Activated CD4-positive, alpha-beta memory T cell treated with anti-CD3 and anti-CD28 coated beads for 36 hours (primary cell): ENCODE results near the gene CSF2. TPM values are rescaled to one million over a fixed set of nuclear protein-coding genes. Genes with fewer than 3 reads are reported as not detected.
A peak's percentile ranks its signal among the peaks of the same experiment; 100 is the strongest.

Source experiments
- CTCF ChIA-PET: fragments of 350-600 bp; sonication (Branson Sonifier 250); formaldehyde crosslinking; loops from one replicate; lab custom pipeline; 2021; ENCODE audit warnings: antibody characterized with exemption, inconsistent platforms; lab: Charles Lee
- POLR2A ChIA-PET: fragments of 350-600 bp; sonication (Branson Sonifier 250); formaldehyde crosslinking; loops from one replicate; lab custom pipeline; 2021; ENCODE audit warnings: antibody characterized with exemption; lab: Charles Lee
- DNase-seq: peaks from one replicate; pipeline ENCODE4 v3.0.0-alpha.2; 2020
- H3K27ac Mint-ChIP-seq: one replicate; pipeline ENCODE4 v1.8.0; 2021; ENCODE audit warnings: mixed read lengths
- H3K27me3 Mint-ChIP-seq: one replicate; pipeline ENCODE4 v1.8.0; 2021; ENCODE audit warnings: mixed read lengths
- H3K36me3 Mint-ChIP-seq: one replicate; pipeline ENCODE4 v1.8.0; 2021; ENCODE audit warnings: mixed read lengths
- H3K4me1 Mint-ChIP-seq: one replicate; pipeline ENCODE4 v1.8.0; 2021; ENCODE audit warnings: low read depth, mixed read lengths
- H3K4me3 Mint-ChIP-seq: one replicate; pipeline ENCODE4 v1.8.0; 2021; ENCODE audit warnings: mild to moderate bottlenecking, mixed read lengths
- H3K9me3 Mint-ChIP-seq: one replicate; pipeline ENCODE4 v1.8.0; 2021; ENCODE audit warnings: mixed read lengths
- intact Hi-C: fragments of 100-400 bp; cut with micrococcal nuclease; formaldehyde crosslinking; loops from one replicate; pipeline ENCODE4 v1.15.1; 2023
- total RNA-seq, 2 experiments: library from RNA; stranded (reverse); gene quantifications; one replicate each; pipeline ENCODE4 v1.2.3, GENCODE V29; 2021

Gene CSF2
- total RNA-seq, 2 experiments from 2014 or later, result 125 to 128 TPM

GRCh38 chr5:132072070-132072469 lies 1.5 kb upstream of the CSF2 start:
- peaks cover 52% of the 10 kb centered on the region for H3K4me1 Mint-ChIP-seq
- CTCF ChIA-PET, result interaction anchor here (0.6 to 3.0 kb wide), 3 partner anchors 9 to 244 kb away, joined by 3 to 18 read pairs (median 3); no protein-coding TSS in a partner anchor
- no peaks in the 10 kb centered on the region for H3K9me3 Mint-ChIP-seq
- no peak overlapping the region for H3K27ac Mint-ChIP-seq
- H3K4me3 Mint-ChIP-seq, result no peak overlapping the region
- DNase-seq, result no peak
- POLR2A ChIA-PET, result interaction anchor here (1.1 to 1.3 kb wide), 2 partner anchors 12 to 30 kb away, joined by 3 read pairs; no protein-coding TSS in a partner anchor
- H3K36me3 Mint-ChIP-seq, result peaks cover 2% of the 10 kb centered on the region
- intact Hi-C loops, result loop anchor here (5.0 kb wide), 1 partner anchor 40 kb away; no protein-coding TSS in a partner anchor
- H3K27me3 Mint-ChIP-seq, result no peaks in the 10 kb centered on the region

- intact Hi-C loops, result loop anchor here (5.0 kb wide), 1 partner anchor 40 kb away; no protein-coding TSS in a partner anchor
- no peaks in the 10 kb centered on the region for H3K27me3 Mint-ChIP-seq
- peaks cover 2% of the 10 kb centered on the region for H3K36me3 Mint-ChIP-seq
- ChIA-PET CTCF (interaction anchor here (0.8 to 3.0 kb wide), 3 partner anchors 7 to 29 kb away, joined by 3 to 18 read pairs (median 3); no protein-coding TSS in a partner anchor), POLR2A (interaction anchor here (0.8 to 1.3 kb wide), 4 partner anchors 12 to 418 kb away, joined by 3 to 4 read pairs (median 3); partner anchors contain the start of gene IRF1)
- peaks cover 56% of the 10 kb centered on the region for H3K4me1 Mint-ChIP-seq
- no peak overlapping the region for H3K4me3 Mint-ChIP-seq
- H3K9me3 Mint-ChIP-seq, result no peaks in the 10 kb centered on the region
- no peak for DNase-seq
- H3K27ac Mint-ChIP-seq, result no peak overlapping the region
These were observed 1.1 kb upstream of the CSF2 start for GRCh38 chr5:132072528-132072927.

- peaks cover 2% of the 10 kb centered on the region for H3K36me3 Mint-ChIP-seq
- CTCF ChIA-PET, result interaction anchor here (0.8 to 3.0 kb wide), 4 partner anchors 12 to 28 kb away, joined by 3 to 18 read pairs (median 4); no protein-coding TSS in a partner anchor
- peak overlapping the region; percentile 69 for H3K27ac Mint-ChIP-seq
- intact Hi-C loops, result loop anchor here (5.0 kb wide), 1 partner anchor 38 kb away; no protein-coding TSS in a partner anchor
- no peaks in the 10 kb centered on the region for H3K9me3 Mint-ChIP-seq
- H3K4me1 Mint-ChIP-seq, result peaks cover 63% of the 10 kb centered on the region
- H3K27me3 Mint-ChIP-seq, result no peaks in the 10 kb centered on the region
- POLR2A ChIA-PET, result interaction anchor here (0.6 to 1.6 kb wide), 5 partner anchors 9 to 30 kb away, joined by 3 to 4 read pairs (median 3); no protein-coding TSS in a partner anchor
- DNase-seq, result no peak
- peak overlapping the region; percentile 61 for H3K4me3 Mint-ChIP-seq
These were observed 642 bp downstream of the CSF2 start for GRCh38 chr5:132074091-132074771.

- DNase-seq, result peak; percentile 75
- Mint-ChIP-seq H3K27me3 (no peaks in the 10 kb centered on the region), H3K27ac (peak overlapping the region; percentile 71), H3K4me3 (peak overlapping the region; percentile 61), H3K9me3 (no peaks in the 10 kb centered on the region), H3K4me1 (peaks cover 63% of the 10 kb centered on the region), H3K36me3 (peaks cover 2% of the 10 kb centered on the region)
- intact Hi-C loops, result loop anchor here (1.0 to 5.0 kb wide), 3 partner anchors 8 to 37 kb away; no protein-coding TSS in a partner anchor
- ChIA-PET CTCF (interaction anchor here (0.8 to 3.0 kb wide), 5 partner anchors 12 to 163 kb away, joined by 3 to 18 read pairs (median 4); no protein-coding TSS in a partner anchor), POLR2A (interaction anchor here (0.6 to 0.8 kb wide), 2 partner anchors 27 kb away, joined by 3 read pairs; no protein-coding TSS in a partner anchor)
These were observed 1.5 kb downstream of the CSF2 start for GRCh38 chr5:132074772-132075718.

- peak overlapping the region; percentile 71 for H3K27ac Mint-ChIP-seq
These were observed 2.1 kb downstream of the CSF2 start for GRCh38 chr5:132075719-132076077.

GRCh38 chr5:132076202-132076830 lies 2.7 kb downstream of the CSF2 start:
- Mint-ChIP-seq H3K4me3 (no peak overlapping the region), H3K4me1 (peaks cover 55% of the 10 kb centered on the region), H3K9me3 (no peaks in the 10 kb centered on the region), H3K36me3 (peaks cover 2% of the 10 kb centered on the region), H3K27me3 (no peaks in the 10 kb centered on the region), H3K27ac (peak overlapping the region; percentile 69)
- intact Hi-C loops, result no loop called here
- ChIA-PET CTCF (interaction anchor here (1.0 kb wide), 1 partner anchor 162 kb away, joined by 3 read pairs; no protein-coding TSS in a partner anchor), POLR2A (no interaction called here)
- no peak for DNase-seq

More at GRCh38 chr5:132075719-132076077, 2.1 kb downstream of the CSF2 start:
- DNase-seq, result no peak
- Mint-ChIP-seq H3K36me3 (peaks cover 2% of the 10 kb centered on the region), H3K27me3 (no peaks in the 10 kb centered on the region), H3K4me3 (peak overlapping the region; percentile 61), H3K4me1 (peaks cover 59% of the 10 kb centered on the region), H3K9me3 (no peaks in the 10 kb centered on the region)
- ChIA-PET POLR2A (interaction anchor here (0.8 kb wide), 1 partner anchor 27 kb away, joined by 3 read pairs; no protein-coding TSS in a partner anchor), CTCF (interaction anchor here (1.0 kb wide), 1 partner anchor 162 kb away, joined by 3 read pairs; no protein-coding TSS in a partner anchor)
- intact Hi-C loops, result loop anchor here (1.0 kb wide), 2 partner anchors 8 to 24 kb away; no protein-coding TSS in a partner anchor

- no peaks in the 10 kb centered on the region for H3K27me3 Mint-ChIP-seq
- POLR2A ChIA-PET, result interaction anchor here (1.0 kb wide), 1 partner anchor 25 kb away, joined by 3 read pairs; no protein-coding TSS in a partner anchor
- H3K36me3 Mint-ChIP-seq, result peaks cover 2% of the 10 kb centered on the region
- DNase-seq, result no peak
- no peaks in the 10 kb centered on the region for H3K9me3 Mint-ChIP-seq
- peaks cover 56% of the 10 kb centered on the region for H3K4me1 Mint-ChIP-seq
- no peak overlapping the region for H3K4me3 Mint-ChIP-seq
- peak overlapping the region; percentile 69 for H3K27ac Mint-ChIP-seq
- CTCF ChIA-PET, result no interaction called here
- intact Hi-C loops, result no loop called here
These were observed 3.4 kb downstream of the CSF2 start for GRCh38 chr5:132076983-132077382.

- no peaks in the 10 kb centered on the region for H3K27me3 Mint-ChIP-seq
- peaks cover 61% of the 10 kb centered on the region for H3K4me1 Mint-ChIP-seq
- no peak for DNase-seq
- no peak overlapping the region for H3K27ac Mint-ChIP-seq
- POLR2A ChIA-PET, result no interaction called here
- H3K36me3 Mint-ChIP-seq, result peaks cover 2% of the 10 kb centered on the region
- no peaks in the 10 kb centered on the region for H3K9me3 Mint-ChIP-seq
- no peak overlapping the region for H3K4me3 Mint-ChIP-seq
- CTCF ChIA-PET, result no interaction called here
- intact Hi-C loops, result no loop called here
These were observed 5.5 kb downstream of the CSF2 start for GRCh38 chr5:132079081-132079480.

- peaks cover 57% of the 10 kb centered on the region for H3K4me1 Mint-ChIP-seq
- H3K4me3 Mint-ChIP-seq, result no peak overlapping the region
These were observed 6.0 kb downstream of the CSF2 start for GRCh38 chr5:132079619-132080018.

GRCh38 chr5:132080595-132080994 lies 7.0 kb downstream of the CSF2 start:
- Mint-ChIP-seq H3K36me3 (peaks cover 2% of the 10 kb centered on the region), H3K4me3 (no peak overlapping the region), H3K9me3 (no peaks in the 10 kb centered on the region), H3K4me1 (peaks cover 55% of the 10 kb centered on the region), H3K27ac (no peak overlapping the region), H3K27me3 (no peaks in the 10 kb centered on the region)
- intact Hi-C loops, result no loop called here
- DNase-seq, result no peak
- ChIA-PET CTCF (interaction anchor here (1.0 to 1.6 kb wide), 2 partner anchors 96 to 110 kb away, joined by 4 read pairs; no protein-coding TSS in a partner anchor), POLR2A (interaction anchor here (0.9 to 1.2 kb wide), 2 partner anchors 14 to 19 kb away, joined by 3 to 4 read pairs; no protein-coding TSS in a partner anchor)

More at GRCh38 chr5:132079619-132080018, 6.0 kb downstream of the CSF2 start:
- Mint-ChIP-seq H3K27me3 (no peaks in the 10 kb centered on the region), H3K27ac (no peak overlapping the region), H3K9me3 (no peaks in the 10 kb centered on the region), H3K36me3 (peaks cover 2% of the 10 kb centered on the region)
- intact Hi-C loops, result no loop called here
- DNase-seq, result no peak
- ChIA-PET CTCF (no interaction called here), POLR2A (no interaction called here)
